Measurements from ENCODE around the gene POLR2J3. TPM values are rescaled to one million over a fixed set of nuclear protein-coding genes. Genes with fewer than 3 reads are reported as not detected.
A peak's percentile ranks its signal among the peaks of the same experiment; 100 is the strongest.
"Not testable (repeated sequence)": the region's sequence is repeated elsewhere in the genome, so short reads cannot be mapped to it uniquely, and the experiment has no call there.

POLR2J3 gene
- total and polyA plus RNA-seq, 2 of the 8 experiments (the other 6 are each of a cell fraction or from before 2014, with no cell fraction given): 18.7 to 24.6 TPM

- FAIRE-seq; H2AFZ ChIP-seq (ENCODE audit: low read length); H2BK120ac ChIP-seq (replicated peaks; ENCODE audit: low read depth, low read length); H2BK5ac ChIP-seq (ENCODE audit: low read depth, low read length); H3K18ac ChIP-seq (ENCODE audit: extremely low read depth, low read length); H3K23ac ChIP-seq (ENCODE audit: insufficient read length); H3K9me3 ChIP-seq (ENCODE audit: insufficient read depth in 2 of 2, low read depth in 1 of 2, low read length in 1 of 2); H3K4me3 ChIP-seq (ENCODE audit: extremely low read depth in 1 of 4, insufficient read depth in 2 of 4, low read depth in 3 of 4, low read length in 4 of 4); H3K14ac ChIP-seq (ENCODE audit: insufficient read length); H2BK15ac ChIP-seq (ENCODE audit: low read length); CTCF ChIA-PET (ENCODE audit: partially characterized antibody); H3K4me2 ChIP-seq (ENCODE audit: insufficient read depth in 1 of 2, low read depth in 2 of 2, low read length in 2 of 2); H4K20me1 ChIP-seq (replicated peaks in 1 of 2; ENCODE audit: control insufficient read depth in 1 of 2, insufficient read depth in 2 of 2, low read length in 2 of 2); H3K56ac ChIP-seq (replicated peaks; ENCODE audit: insufficient read length, low read depth, low read length); H4K5ac ChIP-seq (ENCODE audit: insufficient read length, low read depth, low read length); H4K8ac ChIP-seq (ENCODE audit: extremely low read depth, insufficient read depth, low read length); H3K4ac ChIP-seq (replicated peaks; ENCODE audit: insufficient read length, low read depth, low read length); H3K23me2 ChIP-seq (ENCODE audit: low read depth, low read length); H3K79me1 ChIP-seq (ENCODE audit: low read depth, low read length); H3K27me3 ChIP-seq (replicated peaks in 1 of 4; ENCODE audit: control insufficient read depth in 3 of 4, extremely low read depth in 1 of 4, insufficient read depth in 3 of 4, low read length in 3 of 4); H2AK5ac ChIP-seq (ENCODE audit: low read depth, low read length); H2BK20ac ChIP-seq (ENCODE audit: low read length); H3K36me3 ChIP-seq (ENCODE audit: control insufficient read depth in 2 of 4, insufficient read depth in 4 of 4, low read length in 3 of 4); H4K91ac ChIP-seq (replicated peaks; ENCODE audit: insufficient read length, low read length); H2BK12ac ChIP-seq (ENCODE audit: low read depth, low read length); H3K4me1 ChIP-seq (replicated peaks in 1 of 4; ENCODE audit: control insufficient read depth in 3 of 4, insufficient read depth in 4 of 4, low read length in 3 of 4); H3K9ac ChIP-seq (replicated peaks in 1 of 4; ENCODE audit: extremely low read depth in 1 of 4, low read depth in 3 of 4, low read length in 3 of 4); POLR2A ChIA-PET (ENCODE audit: partially characterized antibody); H3K27ac ChIP-seq (ENCODE audit: low read depth, low read length); H3K79me2 ChIP-seq (ENCODE audit: control insufficient read depth in 1 of 2, insufficient read depth in 2 of 2, low read length in 2 of 2): not testable (repeated sequence)
- WGBS, 2 experiments (ENCODE audit: extremely low coverage in 1 of 2, insufficient coverage in 1 of 2, insufficient read length in 1 of 2, insufficient replicate concordance in 2 of 2, low coverage in 1 of 2, low lambda C conversion rate in 2 of 2, missing lambda C conversion rate in 1 of 2): 91% methylated on average over 1 of the region's 8 CpGs; no CpG with 5 or more reads in 1 of the 2 experiments
- DNase-seq (ENCODE audit: low read depth in 1 of 2, low spot score in 2 of 2): peak in 1 of 2 experiments; percentile 48
Observed at GRCh38 chr7:102527182-102527581, 45.2 kb downstream of the POLR2J3 start.

- H3K4ac ChIP-seq (replicated peaks; ENCODE audit: insufficient read length, low read depth, low read length); H3K14ac ChIP-seq (ENCODE audit: insufficient read length); H4K8ac ChIP-seq (ENCODE audit: extremely low read depth, insufficient read depth, low read length); H2BK12ac ChIP-seq (ENCODE audit: low read depth, low read length); H2BK5ac ChIP-seq (ENCODE audit: low read depth, low read length); H3K79me2 ChIP-seq (ENCODE audit: control insufficient read depth in 1 of 2, insufficient read depth in 2 of 2, low read length in 2 of 2); H2BK120ac ChIP-seq (replicated peaks; ENCODE audit: low read depth, low read length); H3K27me3 ChIP-seq (replicated peaks in 1 of 4; ENCODE audit: control insufficient read depth in 3 of 4, extremely low read depth in 1 of 4, insufficient read depth in 3 of 4, low read length in 3 of 4); H3K79me1 ChIP-seq (ENCODE audit: low read depth, low read length); H3K4me1 ChIP-seq (replicated peaks in 1 of 4; ENCODE audit: control insufficient read depth in 3 of 4, insufficient read depth in 4 of 4, low read length in 3 of 4); H2AFZ ChIP-seq (ENCODE audit: low read length); H4K91ac ChIP-seq (replicated peaks; ENCODE audit: insufficient read length, low read length); H3K56ac ChIP-seq (replicated peaks; ENCODE audit: insufficient read length, low read depth, low read length); H3K4me2 ChIP-seq (ENCODE audit: insufficient read depth in 1 of 2, low read depth in 2 of 2, low read length in 2 of 2); H3K18ac ChIP-seq (ENCODE audit: extremely low read depth, low read length); H3K23me2 ChIP-seq (ENCODE audit: low read depth, low read length); CTCF ChIA-PET (ENCODE audit: partially characterized antibody); H4K5ac ChIP-seq (ENCODE audit: insufficient read length, low read depth, low read length); H4K20me1 ChIP-seq (replicated peaks in 1 of 2; ENCODE audit: control insufficient read depth in 1 of 2, insufficient read depth in 2 of 2, low read length in 2 of 2); H3K23ac ChIP-seq (ENCODE audit: insufficient read length); H2BK20ac ChIP-seq (ENCODE audit: low read length); POLR2A ChIA-PET (ENCODE audit: partially characterized antibody); H3K9me3 ChIP-seq (ENCODE audit: insufficient read depth in 2 of 2, low read depth in 1 of 2, low read length in 1 of 2); H2BK15ac ChIP-seq (ENCODE audit: low read length); H2AK5ac ChIP-seq (ENCODE audit: low read depth, low read length); FAIRE-seq; H3K27ac ChIP-seq (ENCODE audit: low read depth, low read length); H3K4me3 ChIP-seq (ENCODE audit: extremely low read depth in 1 of 4, insufficient read depth in 2 of 4, low read depth in 3 of 4, low read length in 4 of 4); H3K9ac ChIP-seq (replicated peaks in 1 of 4; ENCODE audit: extremely low read depth in 1 of 4, low read depth in 3 of 4, low read length in 3 of 4); H3K36me3 ChIP-seq (ENCODE audit: control insufficient read depth in 2 of 4, insufficient read depth in 4 of 4, low read length in 3 of 4): not testable (repeated sequence)
- peak in 1 of 2 experiments; percentile 51 for DNase-seq (ENCODE audit: low read depth in 1 of 2, low spot score in 2 of 2)
- 100% methylated on average over 1 of the region's 2 CpGs; no CpG with 5 or more reads in 1 of the 2 experiments for WGBS, 2 experiments (ENCODE audit: extremely low coverage in 1 of 2, insufficient coverage in 1 of 2, insufficient read length in 1 of 2, insufficient replicate concordance in 2 of 2, low coverage in 1 of 2, low lambda C conversion rate in 2 of 2, missing lambda C conversion rate in 1 of 2)
Observed at GRCh38 chr7:102524803-102525202, 47.6 kb downstream of the POLR2J3 start.
